HG03575 (cell line): ENCODE results near the gene TNFRSF6B.

Experiments used
- ATAC-seq: cut with Tn5 transposase; IDR thresholded peaks from one replicate; pipeline ENCODE4 v1.9.1; 2021; ENCODE audit not compliant: unreplicated experiment, insufficient number of reproducible peaks, low FRiP score; ENCODE audit errors: extremely low read depth

TNFRSF6B gene

DNA sequence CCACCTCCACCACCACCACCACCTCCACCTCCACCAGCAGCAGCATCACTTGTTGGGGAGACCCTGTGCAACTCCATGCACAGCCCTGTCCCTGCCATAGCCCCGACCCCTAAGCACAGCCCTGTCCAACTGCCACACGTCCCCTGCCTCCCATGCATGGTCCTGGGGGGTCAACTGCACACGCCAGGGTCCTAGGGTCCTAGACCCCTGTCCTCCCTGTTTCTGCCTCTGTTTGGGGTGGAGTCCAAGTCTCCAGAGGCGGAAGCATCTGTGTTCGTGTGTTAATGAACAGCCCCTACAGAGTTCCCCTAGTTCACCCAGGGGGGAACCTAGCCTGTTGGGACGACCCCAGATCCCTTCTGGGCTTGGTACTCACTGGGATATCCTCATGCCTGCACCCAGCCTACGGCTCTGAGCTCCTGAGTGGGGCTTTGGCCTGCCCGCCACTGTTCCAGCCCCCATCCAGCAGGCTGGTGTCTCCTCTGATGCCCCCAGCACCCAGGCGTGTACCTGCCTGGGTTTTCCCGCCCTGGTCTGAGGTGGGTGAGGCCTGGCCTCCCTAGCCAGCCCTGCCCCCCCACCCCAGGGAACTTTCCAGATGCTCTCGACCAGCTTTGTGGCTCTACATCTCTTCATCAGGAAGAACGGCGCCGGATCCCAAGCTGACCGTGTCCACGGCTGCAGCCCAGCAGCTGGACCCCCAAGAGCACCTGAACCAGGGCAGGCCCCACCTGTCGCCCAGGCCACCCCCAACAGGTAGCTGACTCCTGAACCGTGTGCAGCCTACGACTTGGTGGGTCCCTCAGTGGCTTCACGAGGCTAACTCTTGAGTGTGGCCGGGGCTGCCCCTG, 2.5 kb upstream of the TNFRSF6B start:
- no peak for ATAC-seq

GRCh38 chr20:63694584-63695423, 1.6 kb upstream of the TNFRSF6B start:
- ATAC-seq = no peak

DNA sequence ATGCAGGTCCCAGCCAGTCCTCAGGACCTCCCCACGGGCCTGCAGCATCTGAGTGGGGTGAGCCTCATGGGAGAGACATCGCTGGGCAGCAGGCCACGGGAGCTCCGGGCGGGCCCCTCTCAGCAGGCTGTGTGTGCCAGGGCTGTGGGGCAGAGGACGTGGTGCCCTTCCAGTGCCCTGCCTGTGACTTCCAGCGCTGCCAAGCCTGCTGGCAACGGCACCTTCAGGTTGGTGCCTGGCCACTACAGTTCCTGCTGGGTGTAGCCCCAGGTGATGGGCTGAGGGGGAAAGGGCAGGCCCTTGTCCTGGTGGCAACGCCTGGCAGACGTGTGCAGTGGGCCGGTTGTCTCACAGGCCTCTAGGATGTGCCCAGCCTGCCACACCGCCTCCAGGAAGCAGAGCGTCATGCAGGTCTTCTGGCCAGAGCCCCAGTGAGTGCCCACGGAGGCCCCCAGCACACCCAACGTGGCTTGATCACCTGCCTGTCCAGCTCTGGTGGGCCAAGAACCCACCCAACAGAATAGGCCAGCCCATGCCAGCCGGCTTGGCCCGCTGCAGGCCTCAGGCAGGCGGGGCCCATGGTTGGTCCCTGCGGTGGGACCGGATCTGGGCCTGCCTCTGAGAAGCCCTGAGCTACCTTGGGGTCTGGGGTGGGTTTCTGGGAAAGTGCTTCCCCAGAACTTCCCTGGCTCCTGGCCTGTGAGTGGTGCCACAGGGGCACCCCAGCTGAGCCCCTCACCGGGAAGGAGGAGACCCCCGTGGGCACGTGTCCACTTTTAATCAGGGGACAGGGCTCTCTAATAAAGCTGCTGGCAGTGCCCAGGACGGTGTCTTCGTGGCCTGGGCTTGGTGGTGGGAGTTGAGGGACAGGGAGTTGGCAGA, 787 bp upstream of the TNFRSF6B start:
- ATAC-seq = no peak

DNA sequence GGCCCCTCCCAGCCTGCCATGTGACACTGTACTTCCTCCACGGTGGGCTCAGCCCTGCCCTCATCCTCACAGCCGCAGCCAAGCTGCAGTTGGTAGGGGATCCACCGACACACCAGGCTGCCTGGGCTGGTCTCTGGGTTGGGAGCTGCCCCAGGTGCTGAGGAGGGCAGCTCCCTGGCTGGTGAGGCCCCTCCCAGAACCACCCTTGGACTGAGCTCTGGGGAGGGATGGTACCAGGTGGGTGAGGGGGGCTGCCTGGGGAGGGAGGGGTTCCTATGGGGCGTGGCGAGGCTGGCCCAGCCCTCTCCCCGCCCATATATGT, 185 bp upstream of the TNFRSF6B start:
- no peak for ATAC-seq

- no peak for ATAC-seq
Observed at GRCh38 chr20:63697357-63697867, 960 bp downstream of the TNFRSF6B start.

GRCh38 chr20:63697868-63698545, 1.6 kb downstream of the TNFRSF6B start:
- ATAC-seq = no peak

DNA sequence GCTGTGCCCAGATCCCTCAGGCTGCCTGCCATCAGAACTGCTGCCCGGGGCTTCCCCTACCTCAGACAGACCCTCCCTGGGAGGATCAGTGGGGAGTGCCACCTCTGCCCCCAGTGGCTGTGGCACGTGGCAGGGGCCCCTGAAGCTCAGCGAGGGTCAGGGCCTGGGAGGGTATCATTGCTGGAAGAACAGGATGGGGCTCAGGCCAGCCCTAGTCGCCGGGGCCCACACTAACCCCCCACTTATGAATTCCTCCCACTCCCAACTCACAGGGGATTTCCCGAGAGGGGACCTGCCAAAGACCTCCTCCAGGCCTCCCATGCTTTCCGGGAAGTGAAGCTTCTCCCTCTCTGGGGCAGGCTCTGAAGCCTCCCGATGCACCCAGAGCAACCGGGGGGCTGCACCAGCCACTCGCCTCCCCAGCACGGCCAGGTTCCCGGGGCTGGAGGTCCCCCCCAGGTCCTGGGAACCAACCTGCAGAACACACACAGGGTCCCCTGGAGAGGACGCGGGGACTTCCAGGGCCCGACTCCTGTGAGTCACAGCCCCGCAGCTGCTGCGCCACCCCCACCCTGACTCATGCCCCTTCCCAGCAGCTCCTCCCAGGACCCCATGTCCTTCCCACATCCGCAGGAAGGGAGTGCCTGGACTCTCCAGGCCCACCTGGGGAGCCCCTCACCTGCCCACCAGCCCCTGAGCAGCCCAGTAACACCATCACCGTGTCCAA, 2.5 kb downstream of the TNFRSF6B start:
- ATAC-seq = no peak

GRCh38 chr20:63699466-63700198, 3.2 kb downstream of the TNFRSF6B start:
- ATAC-seq = no peak

DNA sequence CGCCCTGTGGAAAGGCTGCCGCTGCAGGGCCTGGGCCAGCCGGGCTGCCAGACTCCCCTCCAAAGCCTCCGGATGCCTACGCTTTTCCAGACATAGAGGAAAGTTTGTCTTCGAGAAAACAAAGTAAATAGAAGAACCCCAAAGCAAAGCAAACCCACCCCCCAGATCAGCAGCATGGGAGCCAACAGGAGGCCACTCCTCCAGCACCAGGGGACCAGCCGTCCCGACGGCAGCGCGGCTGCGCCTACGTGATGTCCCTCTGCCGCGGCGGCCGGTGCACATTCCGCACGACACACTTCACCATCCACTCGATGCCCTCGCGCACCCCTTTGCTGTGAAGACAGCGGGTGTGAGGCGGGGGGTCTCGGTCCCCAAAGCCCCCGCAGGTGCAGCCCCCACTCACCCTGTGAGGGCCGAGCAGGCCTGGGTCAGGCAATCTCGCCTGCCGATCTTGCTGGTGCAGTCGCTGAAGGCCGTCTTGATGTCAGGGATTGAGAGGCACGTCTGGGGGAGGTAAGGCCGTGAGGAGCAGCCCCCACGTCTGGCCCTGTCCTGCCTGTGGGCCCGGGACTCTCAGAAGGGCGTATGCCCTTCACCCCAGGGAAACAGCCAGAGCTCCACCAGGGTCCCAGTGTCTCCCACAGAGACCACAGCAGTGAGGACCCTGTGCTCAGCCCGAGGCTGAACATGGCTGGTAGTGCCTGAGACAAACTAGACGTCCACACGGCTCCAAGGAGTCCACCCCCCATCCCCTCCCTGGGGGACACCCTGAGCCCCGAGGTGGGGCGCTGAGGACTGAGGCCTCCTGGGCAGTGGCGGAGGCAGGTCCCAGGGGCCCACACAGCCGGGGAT, 4.0 kb downstream of the TNFRSF6B start:
- no peak for ATAC-seq

DNA sequence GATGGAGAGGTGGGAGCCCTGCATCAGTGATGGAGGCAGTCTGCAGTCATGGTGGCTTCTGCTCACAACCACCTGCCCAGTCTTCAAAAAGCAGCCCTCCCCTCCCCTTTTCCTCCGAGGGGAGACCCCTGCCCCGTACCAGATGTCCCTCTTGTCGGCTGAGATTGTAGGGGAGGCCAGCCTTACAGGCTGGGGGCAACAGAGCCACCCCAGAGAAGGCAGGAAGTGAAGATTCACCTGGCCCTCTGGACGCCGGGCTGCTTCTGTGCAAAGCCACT, 4.5 kb downstream of the TNFRSF6B start:
- no peak for ATAC-seq

DNA sequence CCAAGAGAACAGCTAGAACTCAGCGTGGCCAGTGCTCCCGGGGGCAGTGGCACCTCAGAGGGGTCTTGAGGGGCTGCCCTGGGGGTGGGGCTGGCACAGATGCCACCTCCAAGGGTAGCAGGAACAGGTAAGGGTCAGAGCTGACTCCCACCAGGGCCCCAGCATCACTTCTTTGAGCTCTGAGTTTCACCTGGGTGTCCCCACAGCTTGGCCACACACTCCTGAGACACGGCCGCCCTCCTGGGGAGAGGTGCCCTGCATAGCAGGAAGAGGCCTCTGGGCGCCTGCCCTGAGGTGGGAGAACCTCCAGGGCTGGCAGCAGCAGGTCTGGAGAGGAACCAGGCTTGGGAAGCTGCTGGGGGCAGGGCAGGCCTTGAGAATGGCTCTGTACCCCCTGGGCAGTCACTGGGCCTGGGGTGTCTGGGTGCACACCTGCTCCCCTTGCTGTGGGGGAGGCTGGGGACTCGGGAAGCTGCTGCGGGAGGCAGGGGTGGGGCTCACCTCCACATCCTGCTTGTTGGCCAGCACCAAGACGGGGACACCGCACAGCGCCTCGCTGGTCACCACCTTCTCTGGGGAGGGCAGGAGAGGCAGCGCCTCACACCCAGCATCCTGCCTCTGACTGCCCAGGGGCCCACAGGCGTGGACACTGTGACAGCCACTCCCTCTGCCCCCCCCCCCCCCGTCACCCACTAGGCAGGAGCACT, 5.0 kb downstream of the TNFRSF6B start:
- ATAC-seq = no peak

DNA sequence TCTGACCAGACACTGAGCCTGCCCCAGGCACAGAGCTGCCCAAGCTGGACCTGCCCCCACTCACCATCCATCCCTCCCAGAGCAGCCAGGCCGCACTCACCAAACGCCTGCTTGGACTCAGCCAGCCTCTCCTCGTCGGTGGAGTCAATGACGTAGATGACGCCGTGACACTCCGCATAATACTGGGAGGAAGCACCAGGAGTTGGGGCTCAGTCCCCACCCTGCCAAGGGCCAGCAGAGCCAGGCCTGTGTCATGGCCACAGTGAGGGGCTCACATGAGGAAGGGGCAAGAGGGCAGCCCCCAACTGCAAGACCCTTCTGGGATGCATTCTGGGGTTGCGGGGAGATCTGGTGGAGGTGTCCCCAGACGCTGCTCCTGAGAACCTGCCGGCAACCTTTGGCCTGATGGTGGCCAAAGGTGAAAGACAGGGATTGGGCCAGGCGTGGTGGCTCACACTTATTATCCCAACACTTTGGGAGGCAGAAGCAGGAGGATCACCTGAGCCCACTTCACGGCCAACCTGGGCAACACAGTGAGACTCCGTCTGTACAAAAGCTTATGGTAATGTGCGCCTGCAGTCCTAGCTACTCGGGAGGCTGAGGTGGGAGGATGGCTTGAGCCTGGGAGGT, 5.7 kb downstream of the TNFRSF6B start:
- no peak for ATAC-seq

GRCh38 chr20:63702751-63703470, 6.5 kb downstream of the TNFRSF6B start:
- no peak for ATAC-seq

GRCh38 chr20:63703471-63703975, 7.1 kb downstream of the TNFRSF6B start:
- no peak for ATAC-seq
